GM18502 (cell line): ENCODE measurements around the gene SEMA7A.

Experiments used
- ATAC-seq: cut with Tn5 transposase; IDR thresholded peaks from one replicate; pipeline ENCODE4 v1.9.1; 2021; ENCODE audit warnings: mild to moderate bottlenecking; ENCODE audit not compliant: unreplicated experiment, poor library complexity

Gene SEMA7A

GRCh38 chr15:74451861-74452835 is 18.4 kb upstream of the SEMA7A start:
- no peak for ATAC-seq

- no peak for ATAC-seq
Measured at GRCh38 chr15:74451322-74451721, 17.6 kb upstream of the SEMA7A start.

DNA sequence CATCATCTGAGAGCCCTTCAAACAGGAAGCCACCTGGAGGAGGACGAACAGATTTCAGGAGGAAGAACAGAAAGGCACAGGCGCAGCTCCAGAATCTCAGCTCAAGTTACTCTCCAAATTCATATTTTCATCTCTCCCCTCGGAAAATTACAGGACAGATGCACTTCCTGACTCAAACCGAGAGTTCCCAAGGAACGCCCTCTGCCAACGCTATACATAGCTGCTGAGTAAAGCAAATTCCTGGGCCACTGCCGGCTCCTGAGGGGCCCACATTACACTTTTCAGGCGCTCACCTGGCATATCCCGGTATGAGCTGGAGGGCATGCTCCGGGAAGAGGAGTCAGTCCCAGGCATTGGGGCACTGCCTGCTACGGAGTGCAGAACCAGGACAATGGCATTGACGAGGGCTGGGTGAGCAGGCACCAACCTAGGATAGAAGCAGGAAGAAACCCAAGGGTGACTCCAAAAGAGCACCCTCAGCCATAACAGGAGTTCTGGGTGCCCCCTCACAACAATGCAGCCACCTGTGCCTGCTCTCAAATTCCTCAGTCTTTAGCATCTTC is 16.0 kb upstream of the SEMA7A start:
- ATAC-seq = no peak

DNA sequence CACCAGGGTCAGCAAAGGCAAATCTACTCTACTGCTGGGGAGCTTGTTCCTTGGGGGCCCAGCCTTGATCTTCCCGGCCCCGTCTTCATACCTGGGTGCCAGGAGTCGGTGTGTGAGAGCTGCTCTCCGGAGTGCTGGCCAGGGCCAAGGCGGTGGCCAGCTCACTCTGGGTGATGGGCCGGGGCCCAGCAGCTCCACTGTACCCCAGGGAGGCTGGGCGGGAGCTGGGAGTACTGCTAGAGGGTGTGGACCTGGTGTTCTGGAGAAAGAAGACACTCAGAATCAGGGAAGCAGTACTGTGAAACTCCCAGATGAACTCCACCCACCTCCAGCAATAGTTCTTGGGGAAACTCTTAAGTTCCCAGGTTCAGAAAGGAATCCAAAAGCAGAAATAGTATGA is 15.3 kb upstream of the SEMA7A start:
- ATAC-seq = no peak

DNA sequence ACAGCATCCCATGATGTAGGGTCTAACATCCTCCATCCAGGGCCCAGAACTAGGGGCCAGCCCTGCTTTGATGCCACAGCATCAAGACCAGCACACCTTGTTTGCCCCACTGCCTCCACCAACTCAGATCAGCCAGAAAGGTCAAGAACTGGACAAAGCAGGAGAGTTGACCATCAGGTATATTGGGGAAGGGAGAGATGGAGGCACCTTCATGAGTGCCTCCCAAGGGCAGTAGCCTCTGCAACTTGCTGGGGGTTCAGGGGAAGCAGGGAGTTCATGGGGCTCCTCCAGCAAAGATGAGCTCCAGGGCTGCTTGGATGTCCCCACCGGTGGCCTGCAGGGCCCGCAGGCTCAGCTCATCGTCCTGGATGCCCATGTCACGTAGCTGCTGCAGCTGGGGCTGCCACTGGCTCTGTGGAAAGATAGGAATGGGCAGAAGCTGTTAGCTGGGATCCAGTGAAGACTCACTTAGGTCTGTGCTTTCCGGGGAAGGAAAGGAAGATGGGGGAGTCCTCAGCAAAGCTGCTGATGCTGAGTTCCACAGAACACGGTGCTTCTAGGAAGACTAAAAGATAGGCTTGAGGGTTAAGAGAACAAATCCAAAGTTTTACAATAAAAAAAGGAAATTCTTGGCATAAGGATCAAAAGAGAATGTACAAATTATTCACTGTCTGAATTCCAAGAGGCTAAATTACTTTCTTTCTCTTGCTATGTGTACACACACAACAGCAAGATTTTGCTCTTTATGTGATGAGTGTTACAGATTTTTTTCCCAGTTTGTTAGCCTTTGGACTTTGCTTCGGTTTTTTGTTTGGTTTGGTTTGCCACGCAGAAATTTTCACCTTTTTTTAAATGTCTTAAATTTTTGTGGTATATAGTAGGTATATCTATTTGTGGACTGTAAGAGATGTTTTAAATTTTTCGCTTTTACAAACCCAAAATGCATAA is 12.3 kb upstream of the SEMA7A start:
- no peak for ATAC-seq

DNA sequence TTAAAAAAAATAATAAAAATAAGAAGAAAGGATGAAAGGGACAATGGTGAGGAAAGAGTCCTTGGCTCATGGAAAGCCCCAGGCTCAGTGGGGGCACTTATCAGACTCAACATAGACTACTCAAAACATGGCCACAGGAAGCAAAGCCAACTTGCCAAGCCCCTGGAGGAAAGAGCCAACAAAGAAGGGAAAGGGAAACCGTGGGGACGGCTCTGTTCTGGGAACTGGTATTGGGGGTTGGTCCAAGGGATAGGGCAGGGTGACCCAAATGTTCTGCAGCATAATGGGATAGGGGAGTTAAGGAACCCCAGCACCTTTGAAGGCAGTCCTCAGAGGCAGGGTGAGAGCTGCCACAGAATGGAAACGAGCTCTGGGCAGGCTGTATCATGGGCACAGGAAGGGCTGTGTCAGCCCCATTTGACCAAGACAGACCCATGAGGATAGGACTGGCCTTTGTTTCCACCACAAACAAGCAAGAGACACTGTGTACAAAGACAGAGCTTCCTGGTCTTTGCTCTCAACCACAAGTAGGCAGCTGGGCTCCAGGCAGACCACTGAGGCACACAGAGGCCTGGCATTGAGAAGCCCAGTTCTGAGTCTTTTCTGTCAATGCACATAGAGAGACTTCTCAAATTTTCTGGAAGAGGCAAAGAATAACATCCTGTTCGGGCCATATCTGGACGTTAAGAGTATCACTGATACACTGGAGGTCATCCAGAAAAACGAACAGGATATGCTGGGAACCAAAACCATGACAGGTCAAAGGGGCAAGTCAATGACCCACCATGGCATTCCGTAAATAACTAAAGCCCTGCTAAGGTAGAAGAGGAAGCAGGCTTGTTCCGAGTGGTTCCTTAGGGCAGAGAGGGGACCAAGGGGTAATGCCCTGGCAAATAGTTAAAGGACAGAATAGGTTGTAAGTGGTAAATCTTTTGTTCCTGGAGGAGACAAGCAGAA is 10.6 kb upstream of the SEMA7A start:
- no peak for ATAC-seq

DNA sequence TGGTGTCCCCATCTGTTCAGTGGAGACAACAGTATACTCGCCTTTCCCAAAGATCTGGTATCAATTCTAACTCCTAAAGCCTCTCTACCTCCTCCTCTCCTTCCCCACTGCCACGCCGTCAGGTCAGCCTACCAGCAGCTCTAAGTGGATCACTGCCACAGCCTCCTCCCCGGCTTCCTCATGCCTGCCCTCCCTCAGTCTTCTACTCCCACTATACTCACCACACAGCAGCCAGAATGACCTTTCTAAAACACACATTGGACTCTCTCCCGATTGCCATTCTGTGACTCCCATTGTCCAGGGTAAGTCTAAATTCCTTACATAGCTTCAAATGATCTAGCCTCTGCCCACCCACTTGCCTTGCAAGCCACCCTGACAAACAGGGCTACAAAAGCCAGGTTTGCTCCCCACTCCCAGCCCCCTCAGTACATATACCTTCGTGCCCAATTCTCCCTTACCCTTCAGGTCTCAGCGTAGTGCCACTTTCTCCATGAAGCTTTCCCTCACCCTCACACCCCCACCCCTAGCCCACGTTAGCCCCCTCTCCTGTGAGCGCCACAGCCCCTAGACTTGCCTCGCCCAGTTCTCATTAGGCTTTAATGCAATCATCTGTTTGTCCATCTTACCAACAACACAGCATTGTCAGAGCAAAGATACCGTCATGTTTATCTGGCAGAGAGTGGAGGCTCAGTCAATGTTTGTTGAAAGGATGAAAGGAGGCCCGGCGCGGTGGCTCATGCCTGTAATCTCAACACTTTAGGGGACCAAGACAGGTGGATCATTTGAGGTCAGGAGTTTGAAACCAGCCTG is 9.5 kb upstream of the SEMA7A start:
- no peak for ATAC-seq

DNA sequence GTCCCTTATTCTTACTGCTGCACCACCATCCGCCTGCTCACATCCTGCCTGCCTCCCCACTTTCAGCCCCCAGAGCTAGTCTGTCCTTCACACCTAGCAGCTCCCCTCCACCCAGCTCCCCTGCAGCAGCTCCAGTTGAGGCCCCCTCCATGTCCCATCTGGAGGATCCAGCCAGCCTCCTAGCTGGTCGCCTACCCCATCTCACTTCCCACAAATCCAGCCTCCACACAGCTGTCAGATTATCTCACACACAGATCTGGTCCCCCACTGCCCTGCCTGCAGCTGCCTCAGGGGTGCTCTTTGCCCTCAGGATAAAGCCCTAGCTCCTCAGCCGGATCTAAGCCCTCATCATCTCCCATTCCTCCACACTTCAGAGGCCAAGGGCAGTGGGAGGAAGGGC is 8.8 kb upstream of the SEMA7A start:
- ATAC-seq = no peak

DNA sequence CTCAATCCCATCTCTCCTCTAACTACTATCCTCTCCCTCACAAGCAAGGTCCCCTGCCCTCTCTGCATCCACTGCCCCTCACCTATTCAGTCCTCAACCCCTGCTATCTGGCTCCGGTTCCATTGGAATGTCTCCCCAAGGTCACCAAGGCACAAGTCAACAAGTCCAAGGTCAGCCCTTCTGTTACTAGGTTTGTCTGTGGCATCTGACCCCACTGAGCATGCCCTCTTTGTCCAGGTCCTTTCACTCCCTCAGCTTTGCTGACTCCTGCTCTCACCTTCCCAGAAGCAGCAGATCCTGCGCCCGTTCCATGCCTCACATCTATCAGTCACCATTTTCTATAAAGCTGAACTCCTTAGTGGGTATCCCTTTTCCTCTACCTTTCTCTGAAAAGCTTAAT is 8.3 kb upstream of the SEMA7A start:
- ATAC-seq = no peak

GRCh38 chr15:74441248-74441941 is 7.6 kb upstream of the SEMA7A start:
- ATAC-seq = no peak

GRCh38 chr15:74438721-74439316 is 5.1 kb upstream of the SEMA7A start:
- ATAC-seq = no peak

- no peak for ATAC-seq
Measured at GRCh38 chr15:74438206-74438605, 4.4 kb upstream of the SEMA7A start.

- no peak for ATAC-seq
Measured at GRCh38 chr15:74434263-74435136, 742 bp upstream of the SEMA7A start.

DNA sequence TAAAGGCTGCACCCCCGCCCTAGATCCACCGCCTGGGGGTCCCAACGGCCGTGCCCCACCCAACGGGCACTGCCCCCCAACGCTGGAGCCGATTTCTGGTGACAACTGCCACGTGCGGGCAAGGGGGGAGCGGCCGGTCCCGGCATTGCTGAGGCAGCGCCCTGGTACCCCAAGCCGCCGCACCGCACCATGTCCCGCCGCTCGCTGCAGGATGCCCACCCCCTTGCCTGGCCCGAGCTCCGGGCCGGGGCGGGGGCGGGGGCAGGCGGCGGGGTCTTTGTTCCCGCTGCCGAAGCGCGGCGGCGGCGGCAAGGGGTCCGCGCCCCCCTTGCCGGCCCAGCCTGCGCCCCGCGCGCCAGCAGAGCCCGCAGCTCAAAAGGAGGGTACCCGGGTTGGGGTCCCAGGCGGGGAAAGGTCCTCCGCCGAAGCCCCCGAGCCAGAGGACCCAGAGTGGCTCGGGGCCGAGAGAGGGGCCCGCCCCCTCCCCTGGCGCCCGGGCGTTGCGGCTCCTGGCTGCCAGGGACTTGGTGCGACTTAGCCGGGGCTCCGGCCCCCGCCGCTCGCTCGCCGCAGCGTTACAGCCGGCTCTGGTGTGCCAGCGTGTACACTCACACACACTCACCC is 678 bp downstream of the SEMA7A start:
- ATAC-seq = no peak

- ATAC-seq = no peak
Measured at GRCh38 chr15:74432271-74432967, 1.3 kb downstream of the SEMA7A start.

- ATAC-seq = no peak
Measured at GRCh38 chr15:74431645-74432044, 2.1 kb downstream of the SEMA7A start.
